IMR-90 (cell line): ENCODE data around the gene F13A1. TPM values are rescaled to one million over a fixed set of nuclear protein-coding genes. Genes with fewer than 3 reads are reported as not detected.

ENCODE experiments used
- ATAC-seq: fragments of 200-7000 bp; cut with Tn5 transposase; 2 replicates; pipeline ENCODE4 v1.9.1; 2020; ENCODE audit warnings: low read depth, mild to moderate bottlenecking, moderate library complexity
- BruUV-seq: library from RNA; stranded (reverse); fragments of 400-500 nt; replicated peaks from 2 replicates; lab custom pipeline; 2021; lab: Mats Ljungman, UMichigan
- CTCF ChIA-PET: fragments of 300-600 bp; formaldehyde crosslinking; extraction: SDS; loops from one replicate; lab custom pipeline; 2021; ENCODE audit warnings: antibody characterized with exemption; lab: Yijun Ruan, JAX
- POLR2A ChIA-PET: fragments of 300-600 bp; sonication (Branson Sonifier 250); formaldehyde crosslinking; loops from one replicate; lab custom pipeline; 2022; ENCODE audit warnings: antibody characterized with exemption; ENCODE audit not compliant: unreplicated experiment; lab: Charles Lee
- DNase-seq: peaks from one replicate; pipeline ENCODE4 v3.0.0; 2013
- H2AFZ ChIP-seq: replicated peaks from 2 replicates; pipeline ENCODE3; 2013; ENCODE audit warnings: low read length, mild to moderate bottlenecking; ENCODE audit not compliant: poor library complexity
- H2AK5ac ChIP-seq: 2 replicates; pipeline ENCODE4 v1.6.1; 2013; ENCODE audit warnings: low read depth, low read length, inconsistent platforms
- H2AK9ac ChIP-seq: replicated peaks from 2 replicates; pipeline ENCODE3; 2013; ENCODE audit warnings: mild to moderate bottlenecking, low read depth, low read length, moderate library complexity; ENCODE audit not compliant: poor library complexity
- H2BK120ac ChIP-seq: 2 replicates; pipeline ENCODE4 v1.6.1; 2013; ENCODE audit warnings: low read depth, low read length, inconsistent platforms
- H2BK15ac ChIP-seq: 3 replicates; pipeline ENCODE4 v1.6.1; 2013; ENCODE audit warnings: low read depth, low read length, inconsistent platforms
- H2BK20ac ChIP-seq: 2 replicates; pipeline ENCODE4 v1.6.1; 2013; ENCODE audit warnings: low read depth, mild to moderate bottlenecking, inconsistent platforms, low read length, moderate library complexity
- H2BK5ac ChIP-seq: 2 replicates; pipeline ENCODE4 v1.6.1; 2013; ENCODE audit warnings: mild to moderate bottlenecking, low read depth, low read length, inconsistent platforms; ENCODE audit not compliant: poor library complexity, severe bottlenecking
- H3K14ac ChIP-seq: replicated peaks from 2 replicates; pipeline ENCODE4 v1.6.1; 2013; ENCODE audit warnings: low read depth, low read length, inconsistent platforms
- H3K18ac ChIP-seq: 2 replicates; pipeline ENCODE4 v1.6.1; 2013; ENCODE audit warnings: low read depth, low read length, control low read depth
- H3K23ac ChIP-seq: 2 replicates; pipeline ENCODE4 v1.6.1; 2013; ENCODE audit warnings: low read depth, low read length, inconsistent platforms
- H3K27ac ChIP-seq: 2 replicates; pipeline ENCODE4 v1.5.1; 2013; ENCODE audit warnings: mild to moderate bottlenecking, control low read depth, low read length; ENCODE audit not compliant: insufficient read depth
- H3K27me3 ChIP-seq: 2 replicates; pipeline ENCODE4 v1.6.1; 2013; ENCODE audit warnings: low read length; ENCODE audit not compliant: control insufficient read depth, insufficient read depth
- H3K36me3 ChIP-seq: 2 replicates; pipeline ENCODE4 v1.6.1; 2013; ENCODE audit warnings: low read length, mixed read lengths; ENCODE audit not compliant: control insufficient read depth, insufficient read depth
- H3K4ac ChIP-seq: 2 replicates; pipeline ENCODE4 v1.6.1; 2013; ENCODE audit warnings: low read depth, low read length, inconsistent platforms
- H3K4me1 ChIP-seq: 2 replicates; pipeline ENCODE4 v1.6.1; 2013; ENCODE audit warnings: low read length, mixed read lengths; ENCODE audit not compliant: control insufficient read depth, insufficient read depth
- H3K4me2 ChIP-seq: 2 replicates; pipeline ENCODE4 v1.6.1; 2013; ENCODE audit warnings: low read depth, mild to moderate bottlenecking, control low read depth, low read length, moderate library complexity
- H3K4me3 ChIP-seq: 2 replicates; pipeline ENCODE4 v1.5.1; 2013; ENCODE audit warnings: low read depth, mild to moderate bottlenecking, control low read depth, low read length, moderate library complexity; ENCODE audit not compliant: insufficient read depth
- H3K56ac ChIP-seq: 2 replicates; pipeline ENCODE4 v1.6.1; 2013; ENCODE audit warnings: low read length, inconsistent platforms; ENCODE audit not compliant: insufficient read depth; ENCODE audit errors: extremely low read depth
- H3K79me1 ChIP-seq, 2 experiments: 2 replicates each; pipeline ENCODE4 v1.6.1; 2013; ENCODE audit warnings: low read length in 2 of 2, inconsistent platforms in 1 of 2, low read depth in 1 of 2
- H3K9ac ChIP-seq: 2 replicates; pipeline ENCODE4 v1.6.1; 2013; ENCODE audit warnings: low read depth, low read length, control low read depth
- H3K9me1 ChIP-seq: 2 replicates; pipeline ENCODE4 v1.6.1; 2013; ENCODE audit warnings: low read length, inconsistent platforms; ENCODE audit not compliant: insufficient read depth
- H3K9me3 ChIP-seq: 2 replicates; pipeline ENCODE4 v1.6.1; 2013; ENCODE audit warnings: low read length; ENCODE audit not compliant: control insufficient read depth, insufficient read depth
- H4K20me1 ChIP-seq: 2 replicates; pipeline ENCODE4 v1.6.1; 2013; ENCODE audit warnings: low read length, inconsistent platforms; ENCODE audit not compliant: insufficient read depth
- H4K5ac ChIP-seq: 2 replicates; pipeline ENCODE4 v1.6.1; 2013; ENCODE audit warnings: mild to moderate bottlenecking, low read depth, low read length, control low read depth
- H4K8ac ChIP-seq, 2 experiments: 2 replicates each; pipeline ENCODE4 v1.6.1; 2013; ENCODE audit warnings: low read depth in 2 of 2, low read length in 2 of 2, control low read depth in 1 of 2, inconsistent platforms in 1 of 2
- H4K91ac ChIP-seq: 2 replicates; pipeline ENCODE4 v1.6.1; 2013; ENCODE audit warnings: low read depth, low read length, inconsistent platforms; ENCODE audit not compliant: insufficient read depth
- CEBPB ChIP-seq: IDR thresholded peaks from 2 replicates; pipeline ENCODE4 v1.6.1; 2012; ENCODE audit warnings: low read depth, low read length, improper control_type of control experiment
- CHD1 ChIP-seq: IDR thresholded peaks from 2 replicates; pipeline ENCODE4 v1.6.1; 2012; ENCODE audit warnings: low read depth, low read length, improper control_type of control experiment
- ELK1 ChIP-seq: fragments of 150-350 bp; IDR thresholded peaks from 2 replicates; pipeline ENCODE4 v1.6.1; 2016; ENCODE audit warnings: low read depth, mild to moderate bottlenecking, low read length, moderate library complexity, borderline replicate concordance
- FOS ChIP-seq: fragments of 150-350 bp; IDR thresholded peaks from 2 replicates; pipeline ENCODE4 v1.6.1; 2016; ENCODE audit warnings: low read depth, low read length
- MAFK ChIP-seq: IDR thresholded peaks from 2 replicates; pipeline ENCODE4 v1.6.1; 2012; ENCODE audit warnings: low read depth, low read length, improper control_type of control experiment
- MAZ ChIP-seq: IDR thresholded peaks from 2 replicates; pipeline ENCODE4 v1.6.1; 2012; ENCODE audit warnings: low read depth, mild to moderate bottlenecking, low read length, improper control_type of control experiment, moderate library complexity, borderline replicate concordance
- MXI1 ChIP-seq: IDR thresholded peaks from 2 replicates; pipeline ENCODE4 v1.6.1; 2012; ENCODE audit warnings: low read depth, mild to moderate bottlenecking, low read length, moderate library complexity, borderline replicate concordance
- WGBS, 2 experiments: methylation state at CpG; one replicate each; pipeline versions ENCODE4 v1.1.5 to v1.1.7; 2013; ENCODE audit warnings: missing lambda C conversion rate in 2 of 2; ENCODE audit not compliant: insufficient read length in 1 of 2; ENCODE audit errors: extremely low coverage in 2 of 2; 5-methylcytosine and 5-hydroxymethylcytosine counted together
- dilution Hi-C: fragments of 300-500 bp; cut with HindIII; formaldehyde crosslinking; loops from one replicate; pipeline ENCODE4 v1.14.3; 2018; ENCODE audit warnings: low sequenced_read_pairs; ENCODE audit not compliant: unreplicated experiment
- in situ Hi-C: fragments of 300-500 bp; cut with MboI; formaldehyde crosslinking; loops from 3 replicates; pipeline ENCODE4 v1.14.3; 2019; ENCODE audit warnings: low sequenced_read_pairs, inconsistent platforms, mixed read lengths
- intact Hi-C: fragments of 100-400 bp; cut with micrococcal nuclease; formaldehyde crosslinking; loops from 2 replicates; pipeline ENCODE4 v1.10.0; 2022
- polyA plus RNA-seq, 3 experiments: library from polyadenylated mRNA; depleted of rRNA; stranded (reverse); fragments of >200 nt; gene quantifications; 2 replicates each; pipeline ENCODE4 v1.2.3, GENCODE V29; 2012; ENCODE audit warnings: low replicate concordance in 1 of 3
- total RNA-seq: library from RNA; depleted of rRNA; stranded (reverse); fragments of >200 nt; gene quantifications from 2 replicates; pipeline ENCODE4 v1.2.3, GENCODE V29; 2012

Gene F13A1
- total and polyA plus RNA-seq, 2 of the 4 experiments (the other 2 are of a cell fraction): not detected

- Histone ChIP-seq H3K36me3 (no peaks in the 10 kb centered on the region), H4K91ac (no peak overlapping the region), H3K79me1 (no peaks in the 10 kb centered on the region), H2BK5ac (no peak overlapping the region), H3K18ac (no peak overlapping the region), H3K56ac (no peak overlapping the region), H2AK9ac (no peak overlapping the region), H3K9me3 (peaks cover 8% of the 10 kb centered on the region), H2AFZ (no peak overlapping the region), H3K9ac (no peak overlapping the region), H2BK120ac (no peak overlapping the region), H3K4me1 (no peaks in the 10 kb centered on the region), H3K23ac (no peak overlapping the region), H3K9me1 (no peaks in the 10 kb centered on the region), H3K4me2 (no peak overlapping the region), H3K14ac (no peak overlapping the region), H2AK5ac (no peak overlapping the region), H4K8ac (no peak overlapping the region), H4K5ac (no peak overlapping the region), H3K27me3 (no peaks in the 10 kb centered on the region), H2BK15ac (no peak overlapping the region), H3K4me3 (no peak overlapping the region), H3K4ac (no peak overlapping the region), H2BK20ac (no peak overlapping the region), H4K20me1 (no peaks in the 10 kb centered on the region), H3K27ac (no peak overlapping the region)
- ChIA-PET POLR2A (no interaction called here), CTCF (no interaction called here)
- ATAC-seq (no peak), DNase-seq (no peak)
- dilution Hi-C loops: no loop called here
- intact Hi-C loops: no loop called here
- BruUV-seq: no TSS peak
- TF ChIP-seq MXI1 (no peak), ELK1 (no peak), MAZ (no peak), FOS (no peak), CHD1 (no peak), CEBPB (no peak), MAFK (no peak)
- WGBS, 2 experiments: no CpG with 5 or more reads among the region's 3 CpGs
- in situ Hi-C loops: no loop called here
These were observed 37.1 kb upstream of the F13A1 start for GRCh38 chr6:6357530-6357929.
